Endothelial cell of umbilical vein (primary cell): ENCODE results near the gene ALDOC. TPM values are rescaled to one million over a fixed set of nuclear protein-coding genes. Genes with fewer than 3 reads are reported as not detected.

Experiments used
- BruUV-seq: library from RNA; stranded (reverse); fragments of 400-500 nt; replicated peaks from 2 replicates; lab custom pipeline; 2021; lab: Mats Ljungman, UMichigan
- CTCF ChIA-PET: fragments of 300-600, 350-600 bp; sonication (Branson Sonifier 250); formaldehyde crosslinking; loops from one replicate; lab custom pipeline; 2021; ENCODE audit warnings: antibody characterized with exemption, inconsistent platforms; lab: Charles Lee
- POLR2A ChIA-PET: fragments of 300-600, 350-600 bp; sonication (Branson Sonifier 250); formaldehyde crosslinking; loops from one replicate; lab custom pipeline; 2021; ENCODE audit warnings: antibody characterized with exemption, inconsistent platforms; lab: Charles Lee
- DNase-seq: peaks from one replicate; pipeline ENCODE4 v3.0.0-alpha.2; 2011; ENCODE audit warnings: low read depth, low spot score
- FAIRE-seq: peaks from 2 replicates; lab custom pipeline; 2011; peaks lifted over from hg19 to GRCh38; lab: Jason Lieb, UNC
- H2AFZ ChIP-seq: 2 replicates; pipeline ENCODE4 v1.6.0; 2012; ENCODE audit warnings: low read depth, low read length, control low read depth, inconsistent platforms
- H3K27ac ChIP-seq: 2 replicates; pipeline ENCODE4 v1.5.1; 2011; ENCODE audit warnings: low read depth, mild to moderate bottlenecking, control low read depth, low read length, moderate library complexity; ENCODE audit not compliant: insufficient read depth
- H3K27me3 ChIP-seq, 2 experiments: 2 replicates each; pipeline versions ENCODE4 v1.6.0 to v1.6.1; 2011; ENCODE audit warnings: low read length in 2 of 2, mixed read lengths in 1 of 2; ENCODE audit not compliant: control insufficient read depth in 2 of 2, insufficient read depth in 2 of 2
- H3K36me3 ChIP-seq, 2 experiments: 2 replicates in 1 of 2; 3 replicates in 1 of 2; pipeline ENCODE4 v1.5.1; 2011; ENCODE audit warnings: low read length in 2 of 2, mild to moderate bottlenecking in 1 of 2, moderate library complexity in 1 of 2; ENCODE audit not compliant: control insufficient read depth in 2 of 2, insufficient read depth in 2 of 2; ENCODE audit errors: extremely low read depth in 1 of 2
- H3K4me1 ChIP-seq: 3 replicates; pipeline ENCODE4 v1.5.1; 2011; ENCODE audit warnings: mild to moderate bottlenecking, low read length; ENCODE audit not compliant: control insufficient read depth, insufficient read depth; ENCODE audit errors: extremely low read depth
- H3K4me2 ChIP-seq: 2 replicates; pipeline ENCODE4 v1.6.1; 2011; ENCODE audit warnings: low read length, control low read depth, mixed read lengths; ENCODE audit not compliant: insufficient read depth
- H3K4me3 ChIP-seq, 3 experiments: fragments of 200-600 bp in 1 of 3; sonication (generic), shearing (Covaris generic) in 1 of 3; replicated peaks in 1 of 3; 2 replicates each; pipeline ENCODE4 v1.5.1; 2011 to 2016; ENCODE audit warnings: control low read depth in 3 of 3, low read length in 3 of 3, mild to moderate bottlenecking in 2 of 3, inconsistent platforms in 1 of 3, low read depth in 1 of 3, moderate library complexity in 1 of 3; ENCODE audit not compliant: insufficient read depth in 1 of 3
- H3K79me2 ChIP-seq: 2 replicates; pipeline ENCODE4 v1.6.0; 2012; ENCODE audit warnings: low read length, inconsistent platforms; ENCODE audit not compliant: control insufficient read depth, insufficient read depth
- H3K9ac ChIP-seq: replicated peaks from 2 replicates; pipeline ENCODE3; 2011; ENCODE audit warnings: low read length, control low read depth; ENCODE audit not compliant: insufficient read depth; ENCODE audit errors: extremely low read depth
- H3K9me1 ChIP-seq: replicated peaks from 3 replicates; pipeline ENCODE4 v1.6.0; 2011; ENCODE audit warnings: mild to moderate bottlenecking, low read length; ENCODE audit not compliant: control insufficient read depth, insufficient read depth; ENCODE audit errors: extremely low read depth
- H3K9me3 ChIP-seq: replicated peaks from 2 replicates; pipeline ENCODE4 v1.5.1; 2012; ENCODE audit warnings: low read length, inconsistent platforms; ENCODE audit not compliant: control insufficient read depth, insufficient read depth
- H4K20me1 ChIP-seq: replicated peaks from 2 replicates; pipeline ENCODE3; 2011; ENCODE audit warnings: mild to moderate bottlenecking, low read length; ENCODE audit not compliant: control insufficient read depth, insufficient read depth; ENCODE audit errors: extremely low read depth
- CTCF ChIP-seq, 2 donors: IDR thresholded peaks; 1 replicate in 1 of 2; 2 replicates in 1 of 2; pipeline ENCODE4 v1.5.1; 2011; ENCODE audit warnings: low read length in 2 of 2, mild to moderate bottlenecking in 2 of 2, moderate library complexity in 2 of 2, control low read depth in 1 of 2, inconsistent platforms in 1 of 2, low read depth in 1 of 2; ENCODE audit not compliant: insufficient read depth in 1 of 2; ENCODE audit errors: extremely low read depth in 1 of 2
- EZH2 ChIP-seq: IDR thresholded peaks from 2 replicates; pipeline ENCODE4 v1.6.1; 2012; ENCODE audit warnings: borderline replicate concordance, low read depth, mild to moderate bottlenecking, moderate library complexity, low read length, inconsistent platforms; ENCODE audit not compliant: severe bottlenecking
- FOS ChIP-seq: IDR thresholded peaks from 2 replicates; pipeline ENCODE4 v1.6.1; 2011; ENCODE audit warnings: mild to moderate bottlenecking, low read length, moderate library complexity, borderline replicate concordance; ENCODE audit not compliant: insufficient read depth
- GATA2 ChIP-seq: IDR thresholded peaks from 2 replicates; pipeline ENCODE4 v1.7.0; 2011; ENCODE audit warnings: low read depth, mild to moderate bottlenecking, moderate library complexity, mixed read lengths, low read length; ENCODE audit not compliant: insufficient read length, insufficient read depth
- JUN ChIP-seq: IDR thresholded peaks from 2 replicates; pipeline ENCODE4 v1.6.1; 2011; ENCODE audit warnings: borderline replicate concordance, low read depth; ENCODE audit not compliant: insufficient read length, insufficient read depth
- MAX ChIP-seq: IDR thresholded peaks from 2 replicates; pipeline ENCODE4 v1.6.1; 2011; ENCODE audit not compliant: insufficient read depth, insufficient read length
- MYC ChIP-seq: IDR thresholded peaks from one replicate; pipeline ENCODE4 v1.6.1; 2011; ENCODE audit warnings: mild to moderate bottlenecking, low read depth, low read length
- POLR2A ChIP-seq: IDR thresholded peaks from 2 replicates; pipeline ENCODE4 v1.6.1; 2012; ENCODE audit warnings: low read depth, mild to moderate bottlenecking, control low read depth, low read length
- POLR2AphosphoS5 ChIP-seq: IDR thresholded peaks from 2 replicates; pipeline ENCODE4 v1.6.1; 2012; ENCODE audit warnings: low read depth, mild to moderate bottlenecking, control low read depth, low read length, moderate library complexity; ENCODE audit not compliant: insufficient read depth
- dilution Hi-C: fragments of 300-500 bp; cut with MboI; formaldehyde crosslinking; loops from one replicate; pipeline ENCODE4 v1.15.0; 2019; ENCODE audit warnings: low sequenced_read_pairs; ENCODE audit not compliant: extremely low pct_ligation_motif_present
- intact Hi-C: fragments of 100-400 bp; cut with micrococcal nuclease; formaldehyde crosslinking; loops from one replicate; pipeline ENCODE4 v1.10.0; 2022
- polyA plus RNA-seq, 4 experiments: library from polyadenylated mRNA; depleted of rRNA in 3 of 4; stranded (reverse) in 3 of 4; unstranded in 1 of 4; fragments of >200 nt; gene quantifications; 2 replicates each; pipeline versions ENCODE4 v1.2.1 to v1.2.3, GENCODE V29; 2011 to 2012; ENCODE audit warnings: missing spikeins in 1 of 4
- total RNA-seq: library from RNA; stranded (reverse); gene quantifications from 2 replicates; pipeline ENCODE4 v1.2.3, GENCODE V29; 2021

Gene ALDOC
- total and polyA plus RNA-seq, 2 donors (not counting 3 experiments of a cell fraction or from before 2014, with no cell fraction given), result 7.2 to 18.9 TPM

GRCh38 chr17:28544402-28545140 lies 32.1 kb downstream of the ALDOC start:
- Histone ChIP-seq H2AFZ (no peak overlapping the region), H3K79me2 (no peaks in the 10 kb centered on the region), H3K9me1 (no peaks in the 10 kb centered on the region), H3K4me1 (no peaks in the 10 kb centered on the region), H3K4me2 (no peak overlapping the region), H3K4me3 (no peak overlapping the region), H3K9me3 (no peaks in the 10 kb centered on the region), H4K20me1 (no peaks in the 10 kb centered on the region), H3K36me3 (peaks cover 0 to 10% of the 10 kb centered on the region in 2 experiments), H3K27ac (no peak overlapping the region), H3K9ac (no peak overlapping the region), H3K27me3 (no peaks in the 10 kb centered on the region)
- FAIRE-seq (no peak), DNase-seq (no peak)
- TF ChIP-seq POLR2A (no peak), CTCF (IDR thresholded peaks at IDR 0.05; ENCODE audit: extremely low read depth in 1 of 2, insufficient read depth in 1 of 2, low read depth in 1 of 2, low read length in 2 of 2) (no peak), JUN (no peak), EZH2 (no peak), MYC (no peak), POLR2AphosphoS5 (no peak), MAX (no peak), GATA2 (no peak), FOS (no peak)
- POLR2A ChIA-PET, result no interaction called here
- dilution Hi-C loops, result no loop called here
- CTCF ChIA-PET, result no interaction called here
- intact Hi-C loops, result no loop called here
- BruUV-seq, result no TSS peak
